Stimulated activated CD4-positive, alpha-beta T cell treated with anti-CD3 and anti-CD28 coated beads, Interleukin-15, amount 100 ng/mL, for 48 hours (primary cell): ENCODE data around the gene PLBD2.

Experiments used
- DNase-seq, 2 donors: peaks; one replicate each; pipeline ENCODE4 v3.0.0-alpha.2; 2020; ENCODE audit warnings: low read depth in 2 of 2

PLBD2 gene

DNA sequence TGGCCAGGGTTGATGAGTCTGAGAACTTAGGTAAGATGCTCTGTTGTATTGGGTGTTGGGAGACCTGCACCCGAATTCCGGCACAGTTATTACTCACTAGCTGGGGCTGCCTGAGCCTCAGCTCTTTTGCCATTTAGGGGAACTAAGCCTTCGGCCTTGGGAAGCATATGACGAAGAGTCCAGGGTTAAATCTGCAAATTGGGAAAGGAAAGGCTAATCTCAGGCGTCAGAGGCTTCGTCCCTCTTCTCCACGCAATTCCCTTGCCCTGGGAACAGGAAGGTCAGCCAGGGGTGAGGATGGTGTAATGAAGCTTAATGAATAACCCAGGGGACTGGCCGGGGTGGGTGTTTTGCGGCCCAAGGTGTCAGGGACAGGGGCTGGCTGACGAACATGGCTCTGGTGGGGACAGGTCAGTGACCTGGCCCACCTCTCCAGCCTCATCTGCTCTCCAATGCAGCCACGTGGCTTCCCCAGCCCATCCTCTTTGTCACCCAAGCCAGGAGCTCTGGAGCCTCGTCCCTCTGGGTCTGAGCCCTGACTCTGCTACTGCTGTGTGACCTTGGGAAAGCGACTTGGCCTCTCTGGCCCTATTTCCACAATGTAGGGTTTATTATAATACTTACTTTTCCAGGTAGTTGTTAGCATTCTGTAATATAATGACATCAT is 60.0 kb downstream of the PLBD2 start:
- no peak for DNase-seq

- DNase-seq = no peak
These were observed 62.7 kb downstream of the PLBD2 start for GRCh38 chr12:113420996-113421595.

DNA sequence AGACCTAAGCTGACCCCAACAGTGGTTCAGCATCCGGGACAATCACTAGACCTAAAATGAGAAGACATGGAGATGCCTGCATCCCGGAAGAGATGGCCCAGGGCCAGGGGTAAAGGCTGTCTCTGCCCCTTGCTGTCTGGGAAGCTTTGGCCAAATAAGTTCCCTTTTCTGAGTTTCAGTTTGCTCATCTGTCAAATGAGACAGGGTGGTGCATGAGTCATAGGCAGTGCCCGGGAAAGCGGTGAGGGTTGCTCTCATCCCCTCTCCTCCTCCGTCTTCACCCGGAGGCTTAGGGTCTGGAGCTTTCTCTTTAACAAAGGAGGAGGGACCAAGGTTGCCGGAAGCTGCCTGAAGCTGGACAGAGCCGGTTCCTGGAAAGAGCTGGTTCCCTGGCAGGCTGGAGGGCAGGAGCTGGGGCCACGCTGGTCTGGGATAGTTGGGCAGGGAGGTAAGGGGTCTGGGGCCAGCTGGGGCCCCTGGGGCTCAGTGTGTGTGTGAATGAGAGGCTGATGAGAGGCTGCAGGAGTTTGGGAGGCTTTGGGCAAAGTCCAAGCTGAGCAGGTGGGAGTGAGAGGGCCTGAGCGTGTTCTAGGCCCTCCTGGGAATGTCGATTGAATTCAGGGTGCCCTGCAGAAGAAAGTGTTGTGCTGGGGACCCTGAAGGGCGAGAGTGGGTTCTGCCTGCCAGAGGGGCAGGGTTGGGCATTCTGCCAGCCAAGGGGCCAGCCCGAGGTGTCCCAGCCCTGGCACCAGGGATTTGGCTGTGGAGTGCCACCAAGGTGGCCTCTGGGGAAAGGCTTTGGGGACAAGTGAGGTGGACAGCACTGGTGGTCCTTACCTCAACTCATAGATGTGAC is 63.9 kb downstream of the PLBD2 start, which contains the start of gene SDSL:
Gene SDSL, plus strand, starts transcription at position 351 of the 856 bp plus-strand sequence. CDS start 5,603 bp downstream, outside the sequence.
- peak; percentile 14 to 22 for DNase-seq

DNA sequence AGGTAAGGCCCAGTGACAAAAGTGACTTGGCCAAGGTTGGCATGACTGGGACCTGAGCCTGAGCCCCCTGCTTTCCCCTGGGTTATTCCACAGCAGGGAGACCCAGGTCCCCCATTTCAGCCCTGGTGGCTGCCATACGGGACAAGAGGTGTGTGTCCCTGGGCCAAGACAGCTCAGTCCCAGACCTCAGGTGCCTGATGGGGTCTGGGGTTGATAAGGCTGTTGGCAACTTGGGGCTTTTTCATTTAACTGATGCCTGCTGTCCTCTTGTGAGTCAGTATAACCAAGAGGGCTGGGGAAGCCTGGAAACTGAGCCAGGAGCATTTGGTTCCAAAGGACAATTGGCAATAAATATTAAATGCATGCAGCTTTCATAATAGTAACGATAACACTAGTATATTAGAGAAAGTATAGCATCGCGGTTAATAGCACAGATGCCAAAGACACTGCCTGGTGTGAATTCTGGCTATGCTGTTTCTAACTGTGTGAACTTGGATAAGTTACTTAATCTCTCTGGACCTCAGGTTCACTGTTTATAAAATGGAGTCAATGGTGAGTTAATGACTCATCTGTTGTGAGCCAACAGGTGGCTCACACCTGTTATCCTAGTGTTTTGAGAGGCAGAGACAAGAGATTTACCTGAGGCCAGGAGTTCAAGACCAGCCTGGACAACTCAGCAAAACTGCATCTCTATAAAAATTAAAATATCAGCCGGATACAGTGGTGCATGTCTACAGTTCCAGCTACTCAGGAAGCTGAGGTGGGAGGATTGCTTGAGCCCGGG is 64.7 kb downstream of the PLBD2 start:
- no peak for DNase-seq

- no peak for DNase-seq
These were observed 66.1 kb downstream of the PLBD2 start for GRCh38 chr12:113424456-113424855.

DNA sequence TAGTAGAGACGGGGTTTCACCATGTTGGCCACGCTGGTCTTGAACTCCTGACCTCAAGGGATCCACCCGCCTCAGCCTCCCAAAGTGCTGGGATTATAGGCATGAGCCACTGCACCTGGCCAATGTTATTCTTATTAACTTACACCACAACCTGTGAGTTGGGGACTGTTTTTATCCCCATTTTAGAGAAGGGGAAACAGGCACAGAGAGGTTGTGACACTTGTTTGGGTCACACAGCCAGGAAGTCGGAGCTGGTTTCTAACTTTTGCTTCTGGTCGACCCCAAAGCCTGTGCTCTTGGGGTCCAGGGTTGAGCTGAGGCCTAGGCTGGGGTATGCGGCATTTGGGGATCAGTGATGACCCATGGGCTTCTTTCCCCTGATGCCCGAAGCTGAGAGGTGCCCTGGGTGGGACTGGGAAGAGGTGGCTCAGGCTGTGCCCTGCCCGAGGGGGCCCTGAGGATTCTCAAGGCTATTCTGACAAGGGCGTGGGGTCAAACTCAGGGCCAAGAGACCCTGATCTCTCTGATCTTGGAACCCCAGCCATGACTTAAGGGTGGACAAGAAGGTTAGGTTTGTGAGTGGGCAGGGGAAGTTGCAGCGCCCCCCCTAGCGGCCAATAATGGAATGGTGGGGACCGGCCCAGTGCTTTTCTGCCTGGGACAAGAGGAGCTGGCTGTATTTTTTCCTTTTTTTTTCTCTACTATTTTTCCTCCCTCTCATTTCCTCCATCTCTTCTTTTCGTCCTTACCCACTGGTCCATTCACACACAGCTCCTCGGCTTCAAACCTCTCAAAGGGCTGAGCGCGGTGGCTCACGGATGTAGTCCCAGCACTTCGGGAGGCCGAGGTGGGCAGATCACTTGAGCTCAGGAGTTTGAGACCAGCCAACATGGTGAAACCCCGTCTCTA is 66.8 kb downstream of the PLBD2 start:
- peak; percentile 28 to 44 for DNase-seq

DNA sequence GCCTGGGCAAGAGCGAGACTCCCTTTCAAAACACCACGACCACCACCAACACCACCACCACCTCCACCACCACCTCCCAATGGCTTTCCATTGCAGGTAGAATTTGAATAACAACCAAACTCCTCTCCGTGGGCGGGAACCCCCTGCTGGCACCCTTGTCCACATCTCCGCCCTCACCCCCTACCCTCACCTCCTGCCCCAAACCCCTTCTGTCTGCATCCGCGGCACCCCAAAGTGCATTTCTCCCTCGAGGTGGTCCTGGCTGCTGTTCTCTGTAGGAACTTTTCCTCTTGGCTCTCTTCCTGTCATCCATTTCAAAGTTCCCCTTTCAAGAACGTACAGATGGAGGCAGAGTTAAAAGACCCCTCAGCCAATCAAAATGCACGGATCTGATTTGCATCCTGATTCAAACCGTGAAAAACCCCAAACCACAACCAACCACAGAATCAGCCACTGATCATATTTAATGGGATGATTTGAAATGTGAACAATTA is 67.6 kb downstream of the PLBD2 start:
- DNase-seq = no peak

- no peak for DNase-seq
These were observed 69.5 kb downstream of the PLBD2 start for GRCh38 chr12:113427882-113428281.

DNA sequence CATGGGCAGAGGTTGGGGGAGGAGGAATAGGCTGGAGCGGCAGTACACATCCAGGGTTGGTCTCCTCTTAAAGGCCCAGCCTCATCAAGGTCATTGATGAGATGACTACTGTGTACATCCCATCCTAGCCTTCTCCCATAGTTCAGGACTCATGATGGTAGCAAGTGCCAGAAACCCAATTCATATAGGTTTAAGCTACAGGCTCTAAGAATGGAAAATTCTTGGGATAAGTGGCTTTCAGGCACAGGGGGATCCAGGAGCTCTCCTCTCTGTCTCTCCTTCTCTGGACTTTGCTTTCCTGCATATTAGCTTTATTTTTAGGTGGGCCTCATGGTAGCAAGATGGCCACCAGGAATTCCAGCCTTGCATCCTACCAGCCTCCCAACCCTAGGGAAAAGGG is 70.1 kb downstream of the PLBD2 start:
- no peak for DNase-seq

GRCh38 chr12:113432986-113433385 is 74.6 kb downstream of the PLBD2 start:
- no peak for DNase-seq

GRCh38 chr12:113435367-113435766 is 77.0 kb downstream of the PLBD2 start:
- DNase-seq = no peak

GRCh38 chr12:113436586-113436985 is 78.2 kb downstream of the PLBD2 start:
- no peak for DNase-seq

DNA sequence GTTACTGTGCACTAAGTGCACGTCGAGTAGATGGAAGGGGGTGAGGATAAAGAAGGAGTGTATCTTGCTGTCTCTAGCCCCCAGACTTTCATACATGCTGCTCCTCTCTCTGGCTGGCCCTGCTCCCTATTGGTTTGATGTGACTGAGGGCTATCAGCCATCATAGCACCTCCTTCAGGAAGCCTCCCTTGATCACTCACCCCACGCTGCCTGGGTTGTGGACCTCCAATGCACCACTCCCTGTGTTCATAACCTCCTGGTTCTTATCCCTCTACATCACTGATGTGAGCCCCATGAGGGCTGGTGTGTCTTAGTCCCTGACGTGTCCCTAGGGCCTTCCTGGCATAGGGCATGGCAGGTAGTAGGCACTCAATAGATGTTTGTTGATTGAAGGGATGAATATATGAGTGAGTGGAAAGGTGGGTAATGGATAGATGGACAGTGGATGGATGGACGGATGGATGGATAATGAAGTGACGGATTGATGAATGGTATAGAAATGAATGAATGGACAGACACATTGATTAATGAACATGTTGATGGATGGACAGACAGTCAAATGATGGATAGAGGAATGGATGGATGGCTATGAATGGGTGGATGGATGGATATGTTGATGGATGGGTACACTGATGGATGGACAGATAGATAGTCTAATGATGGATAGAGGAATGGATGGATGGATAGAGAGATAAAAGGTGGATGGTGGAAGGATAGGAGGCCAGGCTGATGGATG is 78.8 kb downstream of the PLBD2 start:
- DNase-seq = no peak

DNA sequence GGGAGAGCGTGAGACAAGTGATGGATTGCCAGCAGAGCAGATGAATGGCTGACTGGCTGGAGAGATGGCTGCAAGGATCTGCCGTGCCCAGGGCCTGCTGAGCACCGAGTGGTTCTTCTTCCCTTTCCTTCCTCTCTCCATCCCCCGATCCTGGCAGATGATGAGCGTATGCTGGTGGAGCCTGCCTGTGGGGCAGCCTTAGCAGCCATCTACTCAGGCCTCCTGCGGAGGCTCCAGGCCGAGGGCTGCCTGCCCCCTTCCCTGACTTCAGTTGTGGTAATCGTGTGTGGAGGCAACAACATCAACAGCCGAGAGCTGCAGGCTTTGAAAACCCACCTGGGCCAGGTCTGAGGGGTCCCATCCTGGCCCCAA is 79.3 kb downstream of the PLBD2 start:
- DNase-seq = no peak

DNA sequence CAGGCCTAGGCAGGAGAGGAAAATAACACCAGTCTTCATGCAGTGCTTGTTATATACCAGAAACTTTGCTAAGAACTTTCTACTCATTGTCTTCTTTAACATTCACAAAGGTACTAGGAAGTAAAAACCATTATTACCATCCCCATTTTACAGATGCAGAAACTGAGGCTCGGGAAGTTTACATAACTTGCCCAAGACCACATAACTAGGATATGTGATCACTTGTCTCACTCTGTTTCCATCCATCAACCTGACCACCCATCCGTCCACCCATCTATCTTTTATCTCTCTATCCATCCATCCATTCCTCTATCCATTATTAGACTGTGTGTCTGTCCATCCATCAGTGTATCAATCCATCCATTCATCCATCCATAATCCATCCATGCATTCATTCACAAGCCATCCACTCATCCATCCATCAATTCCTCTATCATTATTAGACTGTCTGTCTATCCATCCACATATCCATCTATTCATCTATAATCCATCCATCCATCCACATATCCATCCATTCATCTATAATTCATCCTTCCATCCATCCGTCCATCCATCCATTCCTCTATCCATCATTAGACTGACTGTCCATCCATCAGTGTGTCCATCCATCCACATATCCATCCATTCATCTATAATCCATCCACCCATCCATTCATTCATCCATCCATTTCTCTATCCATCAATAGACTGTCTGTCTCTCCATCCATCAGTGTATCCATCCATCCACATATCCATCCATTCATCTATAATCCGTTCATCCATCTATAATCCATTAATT is 80.3 kb downstream of the PLBD2 start:
- DNase-seq = no peak

- no peak for DNase-seq
These were observed 80.9 kb downstream of the PLBD2 start for GRCh38 chr12:113439301-113439597.

- no peak for DNase-seq
These were observed 81.2 kb downstream of the PLBD2 start for GRCh38 chr12:113439606-113440030.

DNA sequence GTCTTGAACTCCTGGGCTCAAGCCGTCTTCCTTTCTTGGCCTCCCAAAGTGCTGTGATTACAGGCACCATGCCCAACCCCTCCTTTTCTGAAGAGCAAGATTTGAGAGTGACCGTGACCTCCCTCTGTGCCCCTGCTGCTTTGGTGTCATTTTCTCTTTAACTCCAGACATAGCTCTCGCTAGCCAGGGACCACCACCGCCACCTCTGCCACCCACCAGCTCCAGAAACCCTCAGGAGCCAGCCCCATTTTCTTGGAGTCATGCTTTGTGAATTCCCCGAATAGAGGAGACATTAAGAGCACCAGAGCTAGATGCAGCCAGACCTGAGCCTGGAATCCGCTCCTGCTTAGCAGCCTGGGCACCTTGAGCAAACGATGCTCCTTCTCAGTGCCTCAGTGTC is 81.9 kb downstream of the PLBD2 start:
- DNase-seq = no peak
